HG03342 (cell line): ENCODE data around the gene HSPG2.
"Not testable (repeated sequence)": the region's sequence is repeated elsewhere in the genome, so short reads cannot be mapped to it uniquely, and the experiment has no call there.

ENCODE experiments used
- ATAC-seq: cut with Tn5 transposase; IDR thresholded peaks from one replicate; pipeline ENCODE4 v1.9.1; 2021; ENCODE audit warnings: mild to moderate bottlenecking, moderate library complexity; ENCODE audit not compliant: unreplicated experiment

Gene HSPG2

GRCh38 chr1:21935393-21935804 is 1.7 kb downstream of the HSPG2 start:
- ATAC-seq, result no peak

- ATAC-seq, result no peak
Measured at GRCh38 chr1:21933397-21934248, 3.5 kb downstream of the HSPG2 start.

GRCh38 chr1:21932127-21932526 is 5.0 kb downstream of the HSPG2 start:
- ATAC-seq, result no peak

- ATAC-seq, result no peak
Measured at GRCh38 chr1:21931171-21932093, 5.7 kb downstream of the HSPG2 start.

GRCh38 chr1:21930629-21931170 is 6.4 kb downstream of the HSPG2 start:
- ATAC-seq, result no peak

GRCh38 chr1:21930080-21930571 is 7.0 kb downstream of the HSPG2 start:
- no peak for ATAC-seq

GRCh38 chr1:21927533-21928237 is 9.4 kb downstream of the HSPG2 start:
- no peak for ATAC-seq

- ATAC-seq, result no peak
Measured at GRCh38 chr1:21926814-21927532, 10.1 kb downstream of the HSPG2 start.

- no peak for ATAC-seq
Measured at GRCh38 chr1:21926065-21926464, 11.0 kb downstream of the HSPG2 start.

GRCh38 chr1:21925334-21925940 is 11.7 kb downstream of the HSPG2 start:
- ATAC-seq, result no peak

- no peak for ATAC-seq
Measured at GRCh38 chr1:21924503-21925005, 12.6 kb downstream of the HSPG2 start.

- ATAC-seq, result no peak
Measured at GRCh38 chr1:21922090-21923013, 14.8 kb downstream of the HSPG2 start.

- no peak for ATAC-seq
Measured at GRCh38 chr1:21921100-21921875, 15.8 kb downstream of the HSPG2 start.

- ATAC-seq, result no peak
Measured at GRCh38 chr1:21919520-21919919, 17.6 kb downstream of the HSPG2 start.

- not testable (repeated sequence) for ATAC-seq
Measured at GRCh38 chr1:21917239-21917631, 19.9 kb downstream of the HSPG2 start.

GRCh38 chr1:21916447-21917238 is 20.5 kb downstream of the HSPG2 start:
- no peak for ATAC-seq
